Mammary epithelial cell (primary cell): ENCODE results near the gene ALDH8A1.

Experiments
- EZH2 ChIP-seq: IDR thresholded peaks from 2 replicates; pipeline ENCODE4 v1.6.1; 2012; ENCODE audit warnings: low read length, inconsistent platforms, borderline replicate concordance
- TF ChIP-seq, protein P1 (sequence below), 2 donors: IDR thresholded peaks in 1 of 2; conservative IDR thresholded peaks in 1 of 2; 2 replicates each; pipeline ENCODE4 v1.5.1; 2011 to 2012; ENCODE audit warnings: inconsistent platforms in 2 of 2, low read length in 2 of 2, mild to moderate bottlenecking in 2 of 2, control low read depth in 1 of 2, low read depth in 1 of 2; ENCODE audit not compliant: insufficient read depth in 1 of 2; ENCODE audit errors: extremely low read depth in 1 of 2

DNA sequence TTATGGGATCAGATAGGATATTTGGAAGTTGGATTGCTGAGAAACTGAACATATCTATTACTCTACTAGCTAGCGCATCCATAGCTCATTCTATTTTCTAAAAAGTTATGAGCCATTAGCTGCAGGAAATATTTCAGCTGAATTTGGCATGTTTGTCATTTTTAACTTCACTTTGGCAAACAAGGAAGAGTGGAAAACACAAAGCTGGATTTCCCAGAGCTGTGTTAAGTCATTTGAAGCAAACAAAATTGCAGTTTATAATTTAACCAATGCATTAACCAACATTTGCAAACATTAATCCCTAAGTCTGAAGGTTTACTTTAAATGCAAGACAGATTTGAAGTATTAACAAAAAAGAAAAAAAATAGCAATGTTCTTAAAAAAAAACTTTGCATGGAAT is 1.2 kb downstream of the ALDH8A1 start:
- TF ChIP-seq, protein P1, sequence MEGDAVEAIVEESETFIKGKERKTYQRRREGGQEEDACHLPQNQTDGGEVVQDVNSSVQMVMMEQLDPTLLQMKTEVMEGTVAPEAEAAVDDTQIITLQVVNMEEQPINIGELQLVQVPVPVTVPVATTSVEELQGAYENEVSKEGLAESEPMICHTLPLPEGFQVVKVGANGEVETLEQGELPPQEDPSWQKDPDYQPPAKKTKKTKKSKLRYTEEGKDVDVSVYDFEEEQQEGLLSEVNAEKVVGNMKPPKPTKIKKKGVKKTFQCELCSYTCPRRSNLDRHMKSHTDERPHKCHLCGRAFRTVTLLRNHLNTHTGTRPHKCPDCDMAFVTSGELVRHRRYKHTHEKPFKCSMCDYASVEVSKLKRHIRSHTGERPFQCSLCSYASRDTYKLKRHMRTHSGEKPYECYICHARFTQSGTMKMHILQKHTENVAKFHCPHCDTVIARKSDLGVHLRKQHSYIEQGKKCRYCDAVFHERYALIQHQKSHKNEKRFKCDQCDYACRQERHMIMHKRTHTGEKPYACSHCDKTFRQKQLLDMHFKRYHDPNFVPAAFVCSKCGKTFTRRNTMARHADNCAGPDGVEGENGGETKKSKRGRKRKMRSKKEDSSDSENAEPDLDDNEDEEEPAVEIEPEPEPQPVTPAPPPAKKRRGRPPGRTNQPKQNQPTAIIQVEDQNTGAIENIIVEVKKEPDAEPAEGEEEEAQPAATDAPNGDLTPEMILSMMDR (conservative IDR thresholded peaks at IDR 0.05 in 1 of 2, IDR thresholded peaks at IDR 0.05 in 1 of 2; ENCODE audit: extremely low read depth in 1 of 2, insufficient read depth in 1 of 2, low read depth in 1 of 2, low read length in 2 of 2) = no peak
- no peak for TF ChIP-seq EZH2
